GM11168 (cell line): ENCODE results near the gene STPG2.
"Not testable (repeated sequence)": the region's sequence is repeated elsewhere in the genome, so short reads cannot be mapped to it uniquely, and the experiment has no call there.

Source experiments
- in situ Hi-C: fragments of 300-500 bp; cut with MboI; formaldehyde crosslinking; loops from one replicate; pipeline ENCODE4 v1.12.0; 2022; ENCODE audit warnings: low sequenced_read_pairs; ENCODE audit not compliant: unreplicated experiment

The STPG2 gene

GRCh38 chr4:97662133-97662532 lies 481.1 kb downstream of the STPG2 start:
- in situ Hi-C loops = no loop called here

- in situ Hi-C loops = no loop called here
These were observed 487.1 kb downstream of the STPG2 start for GRCh38 chr4:97656044-97656720.

GRCh38 chr4:97653701-97654100 lies 489.6 kb downstream of the STPG2 start:
- in situ Hi-C loops = no loop called here

GRCh38 chr4:97646997-97647396 lies 496.3 kb downstream of the STPG2 start:
- in situ Hi-C loops = no loop called here

- in situ Hi-C loops = no loop called here
These were observed 498.0 kb downstream of the STPG2 start for GRCh38 chr4:97645071-97645821.

GRCh38 chr4:97643179-97643578 lies 500.1 kb downstream of the STPG2 start:
- in situ Hi-C loops = no loop called here

GRCh38 chr4:97639961-97640360 lies 503.3 kb downstream of the STPG2 start:
- in situ Hi-C loops = no loop called here

GRCh38 chr4:97633831-97634230 lies 509.4 kb downstream of the STPG2 start:
- in situ Hi-C loops = not testable (repeated sequence)

- in situ Hi-C loops = no loop called here
These were observed 515.5 kb downstream of the STPG2 start for GRCh38 chr4:97627750-97628149.

- in situ Hi-C loops = no loop called here
These were observed 519.1 kb downstream of the STPG2 start for GRCh38 chr4:97624204-97624603.

- in situ Hi-C loops = no loop called here
These were observed 537.3 kb downstream of the STPG2 start for GRCh38 chr4:97605932-97606331.

GRCh38 chr4:97593248-97593647 lies 550.0 kb downstream of the STPG2 start:
- in situ Hi-C loops = no loop called here

- in situ Hi-C loops = no loop called here
These were observed 553.0 kb downstream of the STPG2 start for GRCh38 chr4:97590266-97590665.

- in situ Hi-C loops = no loop called here
These were observed 553.6 kb downstream of the STPG2 start for GRCh38 chr4:97589481-97590196.

- in situ Hi-C loops = no loop called here
These were observed 555.4 kb downstream of the STPG2 start for GRCh38 chr4:97587912-97588311.

GRCh38 chr4:97585274-97585673 lies 558.0 kb downstream of the STPG2 start:
- in situ Hi-C loops = no loop called here

GRCh38 chr4:97582890-97583289 lies 560.4 kb downstream of the STPG2 start:
- in situ Hi-C loops = no loop called here

GRCh38 chr4:97577004-97577403 lies 566.3 kb downstream of the STPG2 start:
- in situ Hi-C loops = no loop called here

- in situ Hi-C loops = no loop called here
These were observed 583.3 kb downstream of the STPG2 start for GRCh38 chr4:97560009-97560408.

- in situ Hi-C loops = no loop called here
These were observed 585.0 kb downstream of the STPG2 start for GRCh38 chr4:97558204-97558778.

- in situ Hi-C loops = not testable (repeated sequence)
These were observed 592.6 kb downstream of the STPG2 start for GRCh38 chr4:97550637-97551036.
